Keratinocyte (primary cell): ENCODE results near the gene PCGF2.

Source experiments
- EZH2 ChIP-seq: IDR thresholded peaks from one replicate; pipeline ENCODE4 v1.6.1; 2012; ENCODE audit warnings: inconsistent platforms, mild to moderate bottlenecking, low read length, moderate library complexity
- TF ChIP-seq, protein P1 (sequence below), 3 experiments: IDR thresholded peaks in 1 of 3; conservative IDR thresholded peaks in 1 of 3; optimal IDR thresholded peaks in 1 of 3; 2 replicates in 2 of 3; 3 replicates in 1 of 3; pipeline versions ENCODE3 to v1.5.1; 2011; ENCODE audit warnings: low read length in 3 of 3, mild to moderate bottlenecking in 3 of 3, moderate library complexity in 2 of 3, control low read depth in 1 of 3, inconsistent platforms in 1 of 3; ENCODE audit not compliant: insufficient read depth in 2 of 3; ENCODE audit errors: extremely low read depth in 1 of 3

DNA sequence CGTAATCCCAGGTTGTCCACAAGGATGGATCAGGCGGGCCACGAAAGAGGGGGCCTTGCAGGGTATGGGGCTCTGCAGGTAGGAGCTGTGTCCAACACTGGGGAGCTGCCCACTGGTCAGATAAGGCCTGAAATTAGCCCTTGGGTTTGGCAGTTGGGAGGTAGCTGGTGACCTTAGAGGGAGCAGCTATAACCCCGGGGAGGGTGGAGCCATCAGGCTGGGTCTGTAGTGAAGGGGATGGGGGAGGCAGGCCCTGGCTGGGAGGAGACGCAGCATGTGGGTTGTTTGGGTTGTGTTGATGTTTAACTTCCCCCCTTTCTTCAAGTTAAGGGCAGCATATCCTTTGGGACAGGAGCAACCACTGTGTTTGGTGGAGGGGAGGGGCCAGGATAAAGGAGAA lies 37.2 kb downstream of the PCGF2 start:
- no peak for TF ChIP-seq EZH2
- TF ChIP-seq, protein P1, sequence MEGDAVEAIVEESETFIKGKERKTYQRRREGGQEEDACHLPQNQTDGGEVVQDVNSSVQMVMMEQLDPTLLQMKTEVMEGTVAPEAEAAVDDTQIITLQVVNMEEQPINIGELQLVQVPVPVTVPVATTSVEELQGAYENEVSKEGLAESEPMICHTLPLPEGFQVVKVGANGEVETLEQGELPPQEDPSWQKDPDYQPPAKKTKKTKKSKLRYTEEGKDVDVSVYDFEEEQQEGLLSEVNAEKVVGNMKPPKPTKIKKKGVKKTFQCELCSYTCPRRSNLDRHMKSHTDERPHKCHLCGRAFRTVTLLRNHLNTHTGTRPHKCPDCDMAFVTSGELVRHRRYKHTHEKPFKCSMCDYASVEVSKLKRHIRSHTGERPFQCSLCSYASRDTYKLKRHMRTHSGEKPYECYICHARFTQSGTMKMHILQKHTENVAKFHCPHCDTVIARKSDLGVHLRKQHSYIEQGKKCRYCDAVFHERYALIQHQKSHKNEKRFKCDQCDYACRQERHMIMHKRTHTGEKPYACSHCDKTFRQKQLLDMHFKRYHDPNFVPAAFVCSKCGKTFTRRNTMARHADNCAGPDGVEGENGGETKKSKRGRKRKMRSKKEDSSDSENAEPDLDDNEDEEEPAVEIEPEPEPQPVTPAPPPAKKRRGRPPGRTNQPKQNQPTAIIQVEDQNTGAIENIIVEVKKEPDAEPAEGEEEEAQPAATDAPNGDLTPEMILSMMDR (optimal IDR thresholded peaks at IDR 0.05 in 1 of 3, IDR thresholded peaks at IDR 0.05 in 1 of 3, conservative IDR thresholded peaks at IDR 0.05 in 1 of 3; ENCODE audit: extremely low read depth in 1 of 3, insufficient read depth in 2 of 3, low read length in 3 of 3) = no peak
